ENCODE results near the gene OR4C15.

Gene OR4C15

GRCh38 chr11:55554169-55554568, at the start of gene OR4C15:
OR4C15 (plus strand) TSS chr11:55554469; CDS start chr11:55554469, 0 bp downstream.
- FAIRE-seq: no peak

GRCh38 chr11:55571828-55572227, 17.6 kb downstream of the OR4C15 start, which contains the start of gene OR4C16:
OR4C16 (plus strand) TSS chr11:55572128; CDS start chr11:55572128, 0 bp downstream.
- FAIRE-seq: no peak

- no peak for FAIRE-seq
These were observed 18.3 kb downstream of the OR4C15 start for GRCh38 chr11:55572548-55572947.

Measured in endometrium (tissue), 2 donors.